MM.1S (cell line): ENCODE measurements around the gene RASSF6.
"Not testable (repeated sequence)": the region's sequence is repeated elsewhere in the genome, so short reads cannot be mapped to it uniquely, and the experiment has no call there.

ENCODE experiments used
- DNase-seq: peaks from one replicate; pipeline ENCODE4 v3.0.0-alpha.2; 2015
- H2AFZ ChIP-seq: fragments of 300-600 bp; sonication (generic); 2 replicates; pipeline ENCODE4 v1.6.0; 2016; ENCODE audit warnings: antibody characterized with exemption, low read length
- H3F3A ChIP-seq: fragments of 300-600 bp; sonication (generic); 2 replicates; pipeline ENCODE4 v1.6.1; 2016; ENCODE audit warnings: mild to moderate bottlenecking, antibody characterized with exemption, low read length, moderate library complexity, mixed read lengths; ENCODE audit not compliant: insufficient read depth
- H3K27ac ChIP-seq: fragments of 300-600 bp; sonication (generic); 2 replicates; pipeline ENCODE4 v1.5.1; 2016; ENCODE audit warnings: mild to moderate bottlenecking, low read length
- H3K27me3 ChIP-seq: fragments of 300-600 bp; sonication (generic); replicated peaks from 2 replicates; pipeline ENCODE4 v1.6.0; 2016; ENCODE audit warnings: low read length; ENCODE audit not compliant: insufficient read depth
- H3K36me3 ChIP-seq: fragments of 300-600 bp; sonication (generic); replicated peaks from 2 replicates; pipeline ENCODE4 v1.6.1; 2016; ENCODE audit warnings: mild to moderate bottlenecking, low read length, mixed read lengths; ENCODE audit not compliant: insufficient read depth
- H3K4me1 ChIP-seq: fragments of 300-600 bp; sonication (generic); 2 replicates; pipeline ENCODE4 v1.6.1; 2016; ENCODE audit warnings: low read length, mixed read lengths
- H3K4me2 ChIP-seq: fragments of 300-600 bp; sonication (generic); 2 replicates; pipeline ENCODE4 v1.6.0; 2016; ENCODE audit warnings: low read depth, low read length
- H3K4me3 ChIP-seq: fragments of 300-600 bp; sonication (generic); 2 replicates; pipeline ENCODE4 v1.5.1; 2016; ENCODE audit warnings: low read length, mixed read lengths
- H3K79me2 ChIP-seq: fragments of 300-600 bp; sonication (generic); 2 replicates; pipeline ENCODE4 v1.6.1; 2016; ENCODE audit warnings: mixed run types, low read length, mixed read lengths
- H3K9ac ChIP-seq: fragments of 300-600 bp; sonication (generic); 2 replicates; pipeline ENCODE4 v1.6.1; 2016; ENCODE audit warnings: low read length, mixed read lengths
- H3K9me2 ChIP-seq: fragments of 300-600 bp; sonication (generic); replicated peaks from 2 replicates; pipeline ENCODE4 v1.6.1; 2016; ENCODE audit warnings: mild to moderate bottlenecking, low read length, mixed read lengths; ENCODE audit not compliant: insufficient read depth
- H3K9me3 ChIP-seq: fragments of 300-600 bp; sonication (generic); replicated peaks from 2 replicates; pipeline ENCODE4 v1.6.1; 2016; ENCODE audit warnings: mild to moderate bottlenecking, low read length, mixed read lengths; ENCODE audit not compliant: insufficient read depth
- H4K20me1 ChIP-seq: fragments of 300-600 bp; sonication (generic); 2 replicates; pipeline ENCODE4 v1.6.1; 2016; ENCODE audit warnings: mild to moderate bottlenecking, low read length, moderate library complexity, mixed read lengths; ENCODE audit not compliant: insufficient read depth
- CTCF ChIP-seq: fragments of 300-600 bp; sonication (generic); IDR thresholded peaks from 2 replicates; pipeline ENCODE4 v1.5.1; 2016; ENCODE audit warnings: antibody characterized with exemption, low read length, mixed read lengths
- EZH2 ChIP-seq: fragments of 300-600 bp; sonication (generic); optimal IDR thresholded peaks from 2 replicates; pipeline ENCODE3; 2017; ENCODE audit warnings: low read depth, mild to moderate bottlenecking, antibody characterized with exemption, low read length, mixed read lengths
- EZH2phosphoT487 ChIP-seq: fragments of 300-600 bp; sonication (generic); IDR thresholded peaks from 2 replicates; pipeline ENCODE4 v1.6.1; 2018; ENCODE audit warnings: antibody characterized with exemption, low read length

The RASSF6 gene

GRCh38 chr4:73646117-73646516 lies 25.9 kb upstream of the RASSF6 start:
- H3F3A ChIP-seq = no peaks in the 10 kb centered on the region
- no peak overlapping the region for H3K9ac ChIP-seq
- no peak overlapping the region for H2AFZ ChIP-seq
- H3K4me1 ChIP-seq = no peaks in the 10 kb centered on the region
- H3K79me2 ChIP-seq = no peaks in the 10 kb centered on the region
- no peaks in the 10 kb centered on the region for H3K9me2 ChIP-seq
- H4K20me1 ChIP-seq = no peaks in the 10 kb centered on the region
- H3K27me3 ChIP-seq = no peaks in the 10 kb centered on the region
- H3K4me2 ChIP-seq = no peak overlapping the region
- DNase-seq = no peak
- no peak overlapping the region for H3K27ac ChIP-seq
- no peak overlapping the region for H3K4me3 ChIP-seq
- TF ChIP-seq EZH2phosphoT487 (no peak), EZH2 (no peak), CTCF (no peak)
- no peaks in the 10 kb centered on the region for H3K36me3 ChIP-seq
- H3K9me3 ChIP-seq = no peaks in the 10 kb centered on the region

DNA sequence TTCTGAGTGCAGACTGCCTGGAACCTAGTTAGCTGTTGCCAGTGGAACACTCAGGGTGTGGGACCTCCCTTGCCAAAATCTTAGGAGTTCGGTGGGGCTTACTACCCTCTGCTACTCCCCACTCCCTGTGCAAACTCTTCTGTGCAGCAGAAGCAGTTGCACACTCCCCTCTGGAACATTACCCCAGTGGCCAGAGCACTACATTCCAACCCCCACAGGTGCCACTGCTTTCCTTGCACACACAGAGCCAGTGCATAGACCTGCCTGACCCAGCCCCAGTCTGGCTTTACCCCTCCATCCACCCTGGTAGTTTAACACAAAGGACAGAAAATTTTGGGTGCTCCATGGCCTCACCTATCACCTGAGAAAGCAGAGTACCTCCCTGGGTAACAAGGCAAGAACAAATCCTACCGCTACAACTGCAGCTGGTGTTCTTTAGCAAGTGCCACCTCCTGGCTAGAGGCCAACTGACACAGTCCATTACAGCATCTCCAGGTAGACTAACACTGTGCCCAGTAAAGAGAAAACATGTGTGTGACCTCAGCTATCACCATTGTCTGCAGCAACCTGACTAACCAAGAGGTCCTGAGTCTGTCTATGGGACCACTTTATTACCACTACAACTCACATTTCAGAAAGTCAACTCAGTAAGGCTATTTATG lies 11.5 kb upstream of the RASSF6 start:
- Histone ChIP-seq H3K4me1 (peaks cover 21% of the 10 kb centered on the region), H4K20me1 (no peaks in the 10 kb centered on the region), H3K9me3 (no peaks in the 10 kb centered on the region), H3F3A (no peaks in the 10 kb centered on the region), H3K79me2 (no peaks in the 10 kb centered on the region), H3K4me3 (no peak overlapping the region), H3K27ac (peak overlapping the region; percentile 21; the same call in 1 of the 2 replicates), H2AFZ (peak overlapping the region; percentile 31), H3K36me3 (no peaks in the 10 kb centered on the region), H3K9me2 (no peaks in the 10 kb centered on the region), H3K9ac (no peak overlapping the region), H3K4me2 (peak overlapping the region; percentile 47), H3K27me3 (no peaks in the 10 kb centered on the region)
- TF ChIP-seq EZH2 = no peak
- TF ChIP-seq EZH2phosphoT487 = no peak
- no peak for TF ChIP-seq CTCF
- peak; percentile 32 for DNase-seq

GRCh38 chr4:73628834-73629233 lies 8.6 kb upstream of the RASSF6 start:
- not testable (repeated sequence) for H3K79me2 ChIP-seq, H3K9me2 ChIP-seq, H3K36me3 ChIP-seq, DNase-seq, H3K9ac ChIP-seq, H3K27me3 ChIP-seq, H4K20me1 ChIP-seq, H2AFZ ChIP-seq, H3K4me3 ChIP-seq, H3K4me2 ChIP-seq, H3K9me3 ChIP-seq, H3F3A ChIP-seq, H3K27ac ChIP-seq
- peaks cover 15% of the 10 kb centered on the region for H3K4me1 ChIP-seq

DNA sequence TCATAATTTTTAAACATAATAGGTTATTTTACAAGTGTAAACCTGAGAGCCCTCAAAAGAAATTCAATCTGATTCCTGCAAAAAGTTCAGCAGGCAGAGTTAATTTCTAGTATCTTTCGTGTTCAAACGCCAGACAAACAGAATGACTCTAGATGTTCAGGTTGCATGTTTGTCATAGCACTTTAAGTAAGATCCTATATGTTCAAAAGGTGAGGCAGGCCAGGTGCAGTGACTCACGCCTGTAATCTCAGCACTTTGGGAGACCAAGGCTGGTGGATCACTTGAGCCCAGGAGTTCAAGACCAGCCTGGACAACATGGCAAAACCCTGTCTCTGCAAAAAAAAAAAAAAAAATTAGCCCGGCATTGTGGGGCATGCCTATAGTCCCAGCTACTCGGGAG lies 1.1 kb upstream of the RASSF6 start:
- TF ChIP-seq EZH2phosphoT487 = no peak
- TF ChIP-seq EZH2 = no peak
- Histone ChIP-seq H3K9ac (no peak overlapping the region), H3K27me3 (no peaks in the 10 kb centered on the region)

More for the DNA sequence above, 1.1 kb upstream of the RASSF6 start:
- Histone ChIP-seq H3K9me2 (no peaks in the 10 kb centered on the region), H2AFZ (no peak overlapping the region), H3K79me2 (0 out of 2 replicates have a peak, but pooled peaks cover 4% of the 10 kb centered on the region), H3K36me3 (no peaks in the 10 kb centered on the region), H3K4me3 (no peak overlapping the region), H4K20me1 (no peaks in the 10 kb centered on the region), H3K4me1 (peaks cover 14% of the 10 kb centered on the region), H3F3A (peaks cover 15% of the 10 kb centered on the region), H3K9me3 (no peaks in the 10 kb centered on the region), H3K4me2 (peak overlapping the region; percentile 94; the same call in 1 of the 2 replicates), H3K27ac (no peak overlapping the region)
- DNase-seq = no peak
